Esophagus squamous epithelium (tissue), 4 donors: Measurements from ENCODE around the gene RHD. TPM values are rescaled to one million over a fixed set of nuclear protein-coding genes. Genes with fewer than 3 reads are reported as not detected.

ENCODE experiments used
- total RNA-seq, 4 donors: library from RNA; depleted of rRNA; stranded (reverse); fragments of >200 nt; gene quantifications; one replicate each; pipeline ENCODE4 v1.1.0, GENCODE V29; 2016

Gene RHD
- total RNA-seq, 4 donors from 2014 or later: not detected

Other genes starting within 250 kb of the RHD start
- 10 to 100 TPM; 14.5 to 53.2 (median 37.1) TPM for gene SYF2, start 40.0 kb upstream of the RHD start, total RNA-seq
- 10 to 100 TPM; 31.4 to 99.8 (median 51.0) TPM for gene RSRP1, start 25.1 kb upstream of the RHD start, total RNA-seq
- gene TMEM50A, start 65.8 kb downstream of the RHD start, total RNA-seq: 10 to 100 TPM; 44.7 to 90.3 (median 65.8) TPM
- under 1 TPM in 2 of 4 donors, not detected in 2; 0.27 to 0.38 TPM for gene RHCE, start 148.3 kb downstream of the RHD start, total RNA-seq
- gene MACO1, start 158.4 kb downstream of the RHD start, total RNA-seq: 10 to 100 TPM; 14.4 to 18.8 (median 14.9) TPM